HG02981 (cell line): ENCODE data around the gene LSAMP.
"Not testable (repeated sequence)": the region's sequence is repeated elsewhere in the genome, so short reads cannot be mapped to it uniquely, and the experiment has no call there.

Source experiments
- ATAC-seq: cut with Tn5 transposase; IDR thresholded peaks from one replicate; pipeline ENCODE4 v1.9.1; 2021; ENCODE audit warnings: mild to moderate bottlenecking, moderate library complexity; ENCODE audit not compliant: unreplicated experiment

The LSAMP gene

DNA sequence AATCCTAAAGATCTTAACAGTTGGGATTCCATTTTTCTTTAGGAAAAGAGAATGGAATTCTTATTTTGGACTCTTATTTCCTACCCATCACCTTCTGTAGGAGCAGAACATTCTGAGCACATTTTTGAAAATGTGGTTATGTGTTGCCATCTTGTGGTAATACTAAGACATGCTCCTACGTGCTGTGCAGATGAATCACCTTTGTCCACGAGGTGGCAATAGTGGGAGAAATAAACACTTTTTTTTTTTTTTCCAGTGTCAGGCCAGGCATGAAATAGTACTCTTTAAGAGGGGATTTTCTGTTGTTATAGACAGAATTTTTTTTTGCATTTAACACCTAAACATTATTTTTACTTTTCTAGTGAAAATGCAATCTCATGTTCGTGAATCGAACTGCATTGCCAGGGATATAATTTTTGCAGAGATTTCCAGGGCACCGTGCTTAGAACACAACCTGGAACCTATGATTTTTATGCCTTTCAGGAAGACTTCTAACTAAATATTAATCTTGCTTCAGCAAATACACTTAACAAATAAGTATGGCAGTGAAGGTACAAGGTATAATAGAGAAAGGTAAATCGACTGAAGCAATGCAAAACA lies 625.4 kb downstream of the LSAMP start:
- peak; percentile 85 for ATAC-seq

- ATAC-seq: peak; percentile 67
Observed at GRCh38 chr3:115814778-115815380, 630.4 kb downstream of the LSAMP start.

DNA sequence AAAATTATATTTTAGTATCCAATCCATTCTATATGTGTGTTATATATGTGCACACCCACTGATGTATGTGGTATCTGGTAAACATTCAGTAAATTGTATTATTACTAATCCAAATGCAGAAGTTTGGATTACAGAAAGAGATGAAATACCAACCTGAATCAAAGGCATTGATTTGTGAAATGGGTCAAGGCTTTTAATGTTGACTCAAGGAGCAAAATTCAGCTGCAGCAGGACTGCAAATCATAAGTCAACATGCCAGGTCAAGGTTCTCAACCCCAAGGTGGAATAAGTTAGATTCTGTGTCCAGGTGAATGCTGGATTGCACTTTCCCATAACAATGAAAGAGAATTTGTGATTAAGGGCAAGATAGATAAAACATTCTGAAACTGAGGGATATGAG lies 631.3 kb downstream of the LSAMP start:
- no peak for ATAC-seq

- no peak for ATAC-seq
Observed at GRCh38 chr3:115808816-115809215, 636.5 kb downstream of the LSAMP start.

DNA sequence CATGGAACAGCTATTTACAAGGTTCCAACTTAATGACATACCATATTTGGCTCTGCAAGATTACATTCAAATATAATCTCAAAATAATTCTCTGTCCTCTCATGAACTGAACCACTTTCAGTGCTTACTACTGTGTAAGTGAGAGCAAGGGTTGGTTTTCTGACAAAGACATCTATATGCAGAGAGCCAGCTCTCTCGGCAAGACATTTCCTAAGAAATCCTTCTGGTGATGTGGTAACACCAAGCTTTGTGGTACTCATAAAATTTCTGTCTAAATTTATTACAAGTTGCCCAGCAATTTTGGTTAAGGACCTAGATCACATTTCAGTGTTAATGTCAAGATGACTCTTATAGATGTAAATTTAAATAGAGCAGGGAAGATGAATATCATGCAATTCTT lies 637.0 kb downstream of the LSAMP start:
- no peak for ATAC-seq

DNA sequence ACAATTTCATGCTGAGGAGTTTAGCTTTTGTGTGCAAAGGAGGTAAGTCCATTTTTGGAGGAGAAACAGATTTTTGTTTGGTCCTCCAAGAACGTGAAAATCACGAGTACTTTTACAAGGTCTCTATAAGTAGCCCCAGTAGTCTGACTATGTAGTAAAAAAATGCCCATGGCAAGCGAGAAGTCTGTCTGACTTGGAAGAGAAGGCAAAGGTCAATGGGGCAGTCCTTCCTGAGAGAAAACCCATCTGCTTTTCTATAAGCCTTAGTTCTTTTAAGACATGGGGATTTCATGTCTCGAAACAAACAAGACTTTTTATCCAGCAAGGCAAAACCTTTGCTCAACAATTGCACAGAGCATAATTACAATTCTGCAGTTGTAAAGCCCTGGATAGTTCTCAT lies 638.8 kb downstream of the LSAMP start:
- ATAC-seq: no peak

- ATAC-seq: no peak
Observed at GRCh38 chr3:115805520-115805919, 639.8 kb downstream of the LSAMP start.

DNA sequence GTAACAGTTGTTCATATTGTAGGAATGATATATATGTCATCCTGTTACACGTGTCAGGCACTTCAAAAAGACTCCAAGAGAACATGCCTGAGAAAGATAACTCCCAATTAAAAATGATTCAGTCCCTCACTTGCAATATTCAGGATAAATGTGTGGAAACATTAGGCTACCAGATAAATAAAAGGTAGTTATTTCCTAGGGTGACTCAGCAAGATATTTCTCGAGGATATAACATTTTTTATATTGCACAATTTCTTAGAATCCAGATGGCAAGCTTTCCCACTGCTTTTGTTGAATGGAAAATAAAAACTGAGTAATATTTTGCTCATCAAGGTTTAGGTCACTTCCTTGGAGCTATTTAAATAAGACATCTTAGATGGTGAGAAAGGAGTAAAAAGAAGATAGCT lies 640.6 kb downstream of the LSAMP start:
- ATAC-seq: no peak

DNA sequence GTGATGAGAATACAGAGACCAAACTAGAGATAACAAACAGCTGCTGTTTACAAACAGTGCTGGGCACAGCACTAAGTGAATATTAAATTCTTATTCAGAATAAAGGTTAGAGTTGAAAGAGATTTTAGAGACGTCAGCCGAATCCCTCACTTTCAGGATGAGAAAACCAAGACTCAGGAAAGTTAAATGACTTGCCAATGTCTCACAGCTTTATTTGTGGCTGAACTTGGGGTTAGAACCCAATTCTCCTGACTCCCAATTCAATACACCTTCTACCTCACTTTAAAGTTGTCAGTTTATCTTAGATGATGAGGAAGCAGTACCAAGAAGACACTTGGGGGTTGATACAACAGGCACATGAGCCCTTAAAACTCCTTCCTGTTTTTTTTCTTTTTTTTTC lies 641.1 kb downstream of the LSAMP start:
- no peak for ATAC-seq

- no peak for ATAC-seq
Observed at GRCh38 chr3:115803661-115804060, 641.6 kb downstream of the LSAMP start.

GRCh38 chr3:115800489-115801075 lies 644.7 kb downstream of the LSAMP start:
- ATAC-seq: no peak

DNA sequence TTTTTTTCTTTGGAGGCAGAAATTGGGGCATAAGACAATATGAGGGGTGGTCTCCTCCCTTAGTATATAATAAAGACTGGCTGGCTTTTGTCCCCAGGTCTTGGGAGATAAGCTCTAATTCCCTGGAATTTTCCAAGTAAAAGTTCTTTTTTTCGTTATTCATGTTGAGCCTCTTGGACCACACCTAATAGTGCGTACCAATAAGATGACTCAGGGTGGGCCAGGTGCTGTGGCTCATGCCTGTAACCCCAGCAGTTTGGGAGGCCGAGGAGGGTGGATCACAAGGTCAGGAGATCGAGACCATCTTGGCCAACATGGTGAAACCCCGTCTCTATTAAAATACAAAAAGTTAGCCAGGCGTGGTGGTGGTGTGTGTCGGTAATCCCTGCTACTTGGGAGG lies 645.2 kb downstream of the LSAMP start:
- ATAC-seq: not testable (repeated sequence)

DNA sequence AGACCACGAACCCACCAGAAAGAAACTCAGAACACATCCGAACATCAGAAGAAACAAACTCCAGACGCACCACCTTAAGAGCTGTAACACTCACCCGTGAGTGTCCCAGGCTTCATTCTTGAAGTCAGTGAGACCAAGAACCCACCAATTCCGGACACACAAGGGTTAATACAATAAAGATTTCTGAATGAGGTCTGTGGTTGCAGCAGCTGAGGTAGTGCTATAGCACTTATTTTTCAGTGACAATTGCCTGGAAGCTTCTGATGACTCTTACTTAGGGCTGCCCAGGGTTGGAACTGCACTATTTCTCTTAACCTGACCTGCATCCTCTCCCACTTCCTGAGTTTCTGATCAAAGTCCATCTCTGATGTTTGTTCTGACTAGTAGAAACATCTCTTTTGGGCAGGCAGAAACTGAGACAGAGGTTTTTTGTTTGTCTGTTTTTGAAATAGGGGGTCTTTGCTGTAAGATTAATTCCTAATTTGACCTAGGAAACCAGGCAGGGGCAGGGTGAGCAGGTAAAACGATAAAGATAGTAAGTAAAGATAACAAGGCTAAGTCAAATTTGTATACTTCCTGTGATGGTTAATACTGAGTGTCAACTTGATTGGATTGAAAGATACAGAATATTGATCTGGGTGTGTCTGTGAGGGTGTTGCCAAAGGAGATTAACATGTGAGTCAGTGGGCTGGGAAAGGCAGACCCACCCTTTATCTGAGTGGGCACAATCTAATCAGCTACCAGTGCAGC lies 652.9 kb downstream of the LSAMP start:
- no peak for ATAC-seq

DNA sequence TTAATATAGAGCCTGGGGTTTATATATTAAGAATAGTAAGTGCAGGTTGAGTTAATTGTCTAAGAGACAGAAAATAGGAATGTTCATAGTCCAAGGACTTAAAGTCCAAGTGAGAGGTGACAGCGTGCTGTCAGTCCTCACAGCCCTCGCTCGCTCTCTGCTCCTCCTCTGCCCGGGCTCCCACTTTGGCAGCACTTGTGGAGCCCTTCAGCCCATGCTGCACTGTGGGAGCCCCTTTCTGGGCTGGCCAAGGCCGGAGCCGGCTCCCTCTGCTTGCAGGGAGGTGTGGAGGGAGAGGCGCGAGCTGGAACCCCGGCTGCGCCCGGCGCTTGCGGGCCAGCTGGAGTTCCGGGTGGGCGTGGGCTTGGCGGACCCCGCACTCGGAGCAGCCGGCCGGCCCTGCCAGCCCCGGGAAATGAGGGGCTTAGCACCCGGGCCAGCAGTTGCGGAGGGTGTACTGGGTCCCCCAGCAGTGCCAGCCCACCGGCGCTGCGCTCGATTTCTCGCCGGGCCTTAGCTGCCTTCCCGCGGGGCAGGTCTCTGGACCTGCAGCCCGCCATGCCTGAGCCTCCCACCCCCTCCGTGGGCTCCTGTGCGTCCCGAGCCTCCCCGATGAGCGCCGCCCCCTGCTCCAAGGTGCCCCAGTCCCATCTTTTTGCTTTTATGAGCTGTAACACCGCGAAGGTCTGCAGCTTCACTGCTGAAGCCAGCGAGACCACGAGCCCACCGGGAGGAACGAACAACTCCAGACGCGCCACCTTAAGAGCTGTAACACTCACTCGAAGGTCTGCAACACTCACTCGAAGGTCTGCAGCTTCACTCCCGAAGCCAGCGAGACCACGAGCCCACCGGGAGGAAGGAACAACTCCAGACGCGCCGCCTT lies 653.8 kb downstream of the LSAMP start:
- ATAC-seq: not testable (repeated sequence)

DNA sequence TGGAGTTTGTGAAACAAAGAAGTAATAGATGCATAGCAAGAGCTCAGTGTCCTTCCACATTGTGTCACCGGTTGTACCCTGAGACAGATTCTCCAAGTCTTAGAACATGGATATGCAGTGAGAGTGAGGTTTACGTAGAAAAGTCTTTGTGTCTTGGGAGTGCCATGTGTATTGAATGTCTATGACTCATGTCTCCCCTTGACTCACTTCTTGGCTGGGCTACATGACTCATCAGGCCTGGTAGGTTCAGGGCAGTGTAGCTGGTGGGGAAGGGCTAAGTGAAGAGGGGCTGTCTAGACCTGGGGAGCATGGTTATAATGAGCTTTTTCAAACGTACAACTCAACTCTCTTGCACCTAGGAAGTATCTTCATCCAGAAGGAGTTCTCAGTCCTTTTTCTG lies 654.5 kb downstream of the LSAMP start:
- no peak for ATAC-seq

- no peak for ATAC-seq
Observed at GRCh38 chr3:115789481-115789880, 655.8 kb downstream of the LSAMP start.

DNA sequence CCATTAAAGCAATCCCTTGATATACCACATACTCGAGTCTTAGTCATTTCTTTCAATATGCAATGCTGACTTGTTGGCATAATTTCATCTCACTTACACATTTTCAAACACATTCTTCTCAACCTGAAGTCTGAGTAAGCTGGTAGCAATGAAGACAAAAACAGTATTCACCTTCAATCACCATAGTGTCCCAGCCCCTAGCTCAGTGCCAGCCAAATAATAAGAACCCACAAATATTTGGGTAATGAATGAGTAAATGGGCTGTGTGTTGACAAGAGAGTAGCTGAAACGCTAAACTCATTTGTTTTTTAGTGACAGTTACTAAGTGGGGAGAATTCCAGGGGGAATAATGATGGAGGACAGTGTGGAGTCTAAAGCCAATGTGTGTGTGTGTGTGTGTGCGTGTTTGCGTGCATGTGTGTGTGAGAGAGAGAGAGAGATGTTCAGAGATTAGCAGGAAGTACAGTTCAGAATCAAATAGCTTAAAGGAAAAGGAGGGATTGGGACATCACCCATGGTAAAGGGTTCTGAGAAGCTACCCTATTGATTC lies 656.3 kb downstream of the LSAMP start:
- no peak for ATAC-seq

GRCh38 chr3:115787818-115788217 lies 657.5 kb downstream of the LSAMP start:
- no peak for ATAC-seq

- no peak for ATAC-seq
Observed at GRCh38 chr3:115785782-115786181, 659.5 kb downstream of the LSAMP start.

DNA sequence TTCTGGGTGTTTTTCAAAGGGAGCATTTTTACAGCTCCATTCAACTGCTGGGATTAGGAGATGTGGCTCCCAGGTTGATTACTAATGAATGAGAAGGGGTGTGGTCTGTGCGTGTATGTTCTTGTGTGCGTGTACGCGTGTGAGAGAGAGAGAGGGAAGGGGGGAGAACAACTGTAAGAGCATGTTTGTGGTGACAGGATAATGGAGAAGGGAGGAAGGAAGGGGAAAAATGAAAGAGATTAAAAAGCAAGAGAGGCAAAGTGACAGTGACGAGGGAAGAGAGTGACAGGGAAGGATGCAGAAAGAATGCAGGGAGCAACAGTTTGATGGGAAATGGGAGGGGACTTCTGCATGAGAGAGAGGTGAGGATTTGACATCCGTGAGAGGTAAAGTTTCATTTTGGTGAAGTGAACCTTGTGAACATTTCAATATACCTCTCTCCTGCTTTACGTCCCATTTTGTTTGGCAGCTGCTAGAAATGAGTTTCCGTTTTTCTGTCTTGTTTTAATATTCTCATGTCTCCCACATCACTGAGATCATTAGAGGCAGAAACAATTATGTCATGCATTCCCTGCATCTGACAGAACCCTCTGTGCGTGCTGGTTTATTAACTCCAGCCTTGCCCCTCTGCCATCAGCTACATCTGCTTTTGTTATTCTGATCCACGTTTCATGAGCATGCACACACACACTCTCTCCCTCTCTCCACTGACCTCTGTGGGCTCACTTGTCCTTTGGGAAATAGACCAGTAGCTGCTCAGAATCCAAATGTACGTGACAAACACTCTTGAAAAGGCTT lies 660.3 kb downstream of the LSAMP start:
- ATAC-seq: no peak
